CD4-positive, alpha-beta T cell treated with Interleukin-17A for 1 hour (primary cell): ENCODE results near the gene NCAPD2.
A peak's percentile ranks its signal among the peaks of the same experiment; 100 is the strongest.
"Not testable (repeated sequence)": the region's sequence is repeated elsewhere in the genome, so short reads cannot be mapped to it uniquely, and the experiment has no call there.

Source experiments
- DNase-seq: peaks from one replicate; pipeline ENCODE4 v3.0.0-alpha.2; 2020

The NCAPD2 gene

GRCh38 chr12:6463858-6464257 lies 30.0 kb upstream of the NCAPD2 start:
- no peak for DNase-seq

- DNase-seq = no peak
Measured at GRCh38 chr12:6464531-6464930, 29.4 kb upstream of the NCAPD2 start.

- DNase-seq = peak; percentile 73
Measured at GRCh38 chr12:6465467-6466183, 28.3 kb upstream of the NCAPD2 start.

- DNase-seq = no peak
Measured at GRCh38 chr12:6466184-6466573, 27.7 kb upstream of the NCAPD2 start.

GRCh38 chr12:6466751-6467150 lies 27.2 kb upstream of the NCAPD2 start:
- DNase-seq = not testable (repeated sequence)

GRCh38 chr12:6467571-6468282 lies 26.2 kb upstream of the NCAPD2 start:
- DNase-seq = not testable (repeated sequence)

GRCh38 chr12:6468283-6468575 lies 25.7 kb upstream of the NCAPD2 start:
- no peak for DNase-seq

- no peak for DNase-seq
Measured at GRCh38 chr12:6469092-6469491, 24.8 kb upstream of the NCAPD2 start.

GRCh38 chr12:6469609-6470374 lies 24.1 kb upstream of the NCAPD2 start:
- no peak for DNase-seq

- peak; percentile 97 for DNase-seq
Measured at GRCh38 chr12:6470375-6471163, 23.3 kb upstream of the NCAPD2 start, which contains the start of gene VAMP1. TSS of gene VAMP1 (minus strand) at chr12:6470677. CDS start at chr12:6470531, 146 bp downstream.

- DNase-seq = no peak
Measured at GRCh38 chr12:6471989-6472360, 21.9 kb upstream of the NCAPD2 start.

- no peak for DNase-seq
Measured at GRCh38 chr12:6472491-6472890, 21.4 kb upstream of the NCAPD2 start.

- DNase-seq = not testable (repeated sequence)
Measured at GRCh38 chr12:6475233-6475975, 18.5 kb upstream of the NCAPD2 start.

- DNase-seq = no peak
Measured at GRCh38 chr12:6476489-6476888, 17.4 kb upstream of the NCAPD2 start.

GRCh38 chr12:6477601-6478377 lies 16.1 kb upstream of the NCAPD2 start:
- DNase-seq = not testable (repeated sequence)

- DNase-seq = no peak
Measured at GRCh38 chr12:6478416-6478815, 15.5 kb upstream of the NCAPD2 start.

GRCh38 chr12:6488240-6488639 lies 5.7 kb upstream of the NCAPD2 start:
- DNase-seq = no peak

- DNase-seq = no peak
Measured at GRCh38 chr12:6489449-6489848, 4.5 kb upstream of the NCAPD2 start.

GRCh38 chr12:6490673-6491072 lies 3.2 kb upstream of the NCAPD2 start:
- not testable (repeated sequence) for DNase-seq

- peak; percentile 96 for DNase-seq
Measured at GRCh38 chr12:6492838-6493496, 935 bp upstream of the NCAPD2 start, which contains the start of gene MRPL51. TSS of gene MRPL51 (minus strand) at chr12:6493262. CDS start at chr12:6493136, 126 bp downstream.

GRCh38 chr12:6494258-6494743 lies 399 bp downstream of the NCAPD2 start:
- no peak for DNase-seq
